GM18907 (cell line): ENCODE results near the gene CFAP46.
"Not testable (repeated sequence)": the region's sequence is repeated elsewhere in the genome, so short reads cannot be mapped to it uniquely, and the experiment has no call there.

Source experiments
- ATAC-seq: cut with Tn5 transposase; IDR thresholded peaks from one replicate; pipeline ENCODE4 v1.9.1; 2021; ENCODE audit warnings: mild to moderate bottlenecking, moderate library complexity; ENCODE audit not compliant: unreplicated experiment

CFAP46 gene

GRCh38 chr10:132779549-132780294, 162.6 kb downstream of the CFAP46 start:
- no peak for ATAC-seq

- ATAC-seq = no peak
Observed at GRCh38 chr10:132777441-132777840, 164.9 kb downstream of the CFAP46 start.

- no peak for ATAC-seq
Observed at GRCh38 chr10:132776821-132777220, 165.5 kb downstream of the CFAP46 start.

- no peak for ATAC-seq
Observed at GRCh38 chr10:132776186-132776585, 166.2 kb downstream of the CFAP46 start.

- no peak for ATAC-seq
Observed at GRCh38 chr10:132774902-132775863, 167.2 kb downstream of the CFAP46 start.

DNA sequence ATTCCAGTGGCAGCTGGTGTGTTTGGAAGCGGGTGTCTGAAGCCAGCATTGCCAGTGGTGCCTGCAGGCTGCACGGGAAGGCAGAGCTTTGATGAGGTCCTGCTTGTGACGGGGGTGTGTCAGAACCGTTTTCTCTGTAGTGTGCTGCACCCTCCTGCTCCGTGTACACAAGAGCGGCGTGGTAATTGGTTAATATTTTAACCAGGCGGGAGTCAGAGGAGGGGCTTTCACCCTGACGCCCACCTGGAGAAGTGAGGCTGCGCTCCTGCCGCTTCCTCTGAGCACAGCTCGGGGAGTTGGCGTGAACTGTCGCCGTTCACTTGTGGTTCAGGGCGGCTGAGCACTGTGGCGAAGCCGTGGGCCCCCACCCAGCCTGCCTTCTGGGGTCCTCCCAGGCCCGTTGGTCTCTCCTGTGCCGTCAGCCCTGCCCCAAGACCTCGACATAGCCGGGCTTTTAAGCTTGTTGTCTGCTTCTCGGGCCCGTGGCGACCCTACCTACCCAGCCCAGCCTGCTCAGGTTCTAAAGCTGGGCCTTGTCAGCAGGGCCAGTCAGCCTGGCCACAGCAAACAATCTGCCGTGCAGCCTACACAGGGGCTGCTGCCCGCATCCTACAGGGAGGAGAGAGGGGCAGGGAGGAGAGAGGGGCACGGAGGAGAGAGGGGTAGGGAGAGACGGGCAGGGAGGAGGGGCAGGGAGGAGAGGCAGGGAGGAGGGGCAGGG, 168.0 kb downstream of the CFAP46 start:
- no peak for ATAC-seq

DNA sequence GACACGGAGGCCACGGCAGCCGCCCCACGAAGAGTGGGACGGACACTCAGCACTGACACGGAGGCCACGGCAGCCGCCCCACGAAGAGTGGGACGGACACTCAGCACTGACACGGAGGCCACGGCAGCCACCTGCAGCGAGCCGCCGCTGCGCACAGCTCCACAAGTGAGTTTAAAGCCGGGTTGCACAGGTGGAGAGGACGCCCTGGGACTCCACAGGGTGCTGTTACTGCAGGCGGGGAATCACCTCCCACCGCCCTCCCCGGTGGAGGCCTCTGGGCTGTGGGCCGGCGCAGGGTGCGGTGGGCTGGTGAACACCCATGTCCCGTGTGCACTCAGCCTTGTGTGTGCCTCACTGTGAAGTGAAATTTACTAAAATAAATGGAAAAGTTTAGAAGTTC, 169.6 kb downstream of the CFAP46 start:
- ATAC-seq = not testable (repeated sequence)

- no peak for ATAC-seq
Observed at GRCh38 chr10:132770061-132771021, 172.0 kb downstream of the CFAP46 start.

- ATAC-seq = no peak
Observed at GRCh38 chr10:132768346-132769248, 173.8 kb downstream of the CFAP46 start.

DNA sequence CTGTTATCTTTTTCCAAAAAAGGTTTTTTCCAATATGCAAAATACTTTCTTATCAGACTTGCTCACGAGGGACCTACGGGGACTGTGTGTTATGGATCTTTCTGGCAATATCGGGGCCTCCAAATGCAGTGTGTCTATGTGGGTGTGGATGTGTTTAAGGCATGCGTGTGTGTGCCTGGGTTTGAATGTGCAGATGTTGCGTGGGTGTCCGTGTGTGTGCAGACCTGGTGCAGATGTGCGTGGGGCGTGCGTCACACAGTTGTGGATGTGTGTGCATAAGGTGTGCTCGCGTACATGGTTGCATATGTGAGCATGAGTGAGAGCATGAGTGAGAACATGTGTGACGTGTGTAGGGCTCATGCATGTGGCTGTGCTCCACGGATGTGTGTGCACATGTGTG, 176.1 kb downstream of the CFAP46 start:
- no peak for ATAC-seq

DNA sequence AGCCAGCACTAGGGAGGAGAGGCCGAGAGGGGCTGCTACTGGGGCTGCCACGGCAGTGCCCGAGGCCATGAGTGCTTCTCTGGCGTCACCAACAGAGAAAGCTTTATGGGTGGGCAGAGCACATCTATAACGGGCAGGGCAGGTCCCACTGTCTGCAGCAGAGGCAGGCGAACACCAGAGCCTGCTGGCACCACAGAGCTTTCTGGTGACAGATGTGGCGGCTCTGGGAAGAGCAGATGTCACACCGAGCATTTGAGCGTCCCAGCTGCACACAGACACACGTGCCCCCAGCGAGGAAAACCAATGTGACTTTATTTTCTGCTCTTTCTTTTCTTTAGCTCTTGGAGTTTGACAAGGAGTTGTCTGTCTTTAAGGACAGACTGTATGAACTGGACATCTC, 176.9 kb downstream of the CFAP46 start:
- ATAC-seq = no peak

DNA sequence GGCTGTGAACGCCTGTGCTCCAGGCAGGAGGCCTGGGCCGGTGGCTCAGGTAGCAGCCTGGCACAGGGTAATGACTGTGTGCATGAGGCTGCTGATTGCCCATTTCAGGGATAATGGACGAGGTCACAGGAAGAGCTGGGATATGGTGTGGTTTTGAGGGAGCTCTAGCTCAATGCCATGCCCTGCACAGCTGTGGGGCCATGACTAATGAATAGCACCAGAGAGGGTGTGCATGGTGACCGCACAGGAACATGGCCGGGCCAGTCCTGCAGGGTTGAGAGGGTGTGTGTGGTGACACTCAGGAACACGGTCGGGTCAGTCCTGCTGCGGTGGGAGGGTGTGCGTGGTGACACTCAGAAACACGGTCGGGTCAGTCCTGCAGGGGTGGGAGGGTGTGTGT, 178.3 kb downstream of the CFAP46 start:
- ATAC-seq = no peak

- no peak for ATAC-seq
Observed at GRCh38 chr10:132763545-132763944, 178.8 kb downstream of the CFAP46 start.

GRCh38 chr10:132762267-132762666, 180.1 kb downstream of the CFAP46 start:
- no peak for ATAC-seq

GRCh38 chr10:132761395-132762060, 180.8 kb downstream of the CFAP46 start:
- no peak for ATAC-seq

- ATAC-seq = no peak
Observed at GRCh38 chr10:132758865-132759264, 183.5 kb downstream of the CFAP46 start.
